ENCODE measurements around the gene BEGAIN. TPM values are rescaled to one million over a fixed set of nuclear protein-coding genes. Genes with fewer than 3 reads are reported as not detected.
"Not testable (repeated sequence)": the region's sequence is repeated elsewhere in the genome, so short reads cannot be mapped to it uniquely, and the experiment has no call there.

Gene BEGAIN
- total RNA-seq, 1 donor from 2014 or later: 8.6 TPM

GRCh38 chr14:100530270-100531072, 56.7 kb downstream of the BEGAIN start:
- DNase-seq (ENCODE audit: low spot score in 2 of 2): no peak
- no peak for FAIRE-seq

GRCh38 chr14:100529561-100530031, 57.6 kb downstream of the BEGAIN start:
- FAIRE-seq (no peak), DNase-seq (ENCODE audit: low spot score in 2 of 2) (no peak)

- DNase-seq (ENCODE audit: low spot score in 2 of 2) (no peak), FAIRE-seq (no peak)
These were observed 58.2 kb downstream of the BEGAIN start for GRCh38 chr14:100528962-100529560.

GRCh38 chr14:100526632-100527031, 60.6 kb downstream of the BEGAIN start:
- no peak for DNase-seq (ENCODE audit: low spot score in 2 of 2)
- FAIRE-seq: no peak

GRCh38 chr14:100526057-100526456, 61.2 kb downstream of the BEGAIN start:
- DNase-seq (ENCODE audit: low spot score in 2 of 2): no peak

GRCh38 chr14:100525615-100526014, 61.6 kb downstream of the BEGAIN start:
- FAIRE-seq: no peak

More at GRCh38 chr14:100526057-100526456, 61.2 kb downstream of the BEGAIN start:
- FAIRE-seq: no peak

GRCh38 chr14:100524933-100525243, 62.3 kb downstream of the BEGAIN start:
- DNase-seq (ENCODE audit: low spot score in 2 of 2) (no peak), FAIRE-seq (no peak)

More at GRCh38 chr14:100525615-100526014, 61.6 kb downstream of the BEGAIN start:
- no peak for DNase-seq (ENCODE audit: low spot score in 2 of 2)

- FAIRE-seq (no peak), DNase-seq (ENCODE audit: low spot score in 2 of 2) (no peak)
These were observed 62.8 kb downstream of the BEGAIN start for GRCh38 chr14:100524233-100524932.

GRCh38 chr14:100523843-100524169, 63.4 kb downstream of the BEGAIN start:
- DNase-seq (ENCODE audit: low spot score in 2 of 2) (no peak), FAIRE-seq (no peak)

GRCh38 chr14:100523131-100523842, 63.9 kb downstream of the BEGAIN start:
- no peak for DNase-seq (ENCODE audit: low spot score in 2 of 2)
- no peak for FAIRE-seq

- no peak for FAIRE-seq
These were observed 64.6 kb downstream of the BEGAIN start for GRCh38 chr14:100522616-100523099.

GRCh38 chr14:100506053-100506452, 81.2 kb downstream of the BEGAIN start:
- DNase-seq (ENCODE audit: low spot score in 2 of 2); FAIRE-seq: not testable (repeated sequence)

More at GRCh38 chr14:100522616-100523099, 64.6 kb downstream of the BEGAIN start:
- no peak for DNase-seq (ENCODE audit: low spot score in 2 of 2)

- FAIRE-seq: no peak
- DNase-seq (ENCODE audit: low spot score in 2 of 2): no peak
These were observed 82.7 kb downstream of the BEGAIN start for GRCh38 chr14:100504372-100505078.

- DNase-seq (ENCODE audit: low spot score in 2 of 2) (no peak), FAIRE-seq (no peak)
These were observed 84.0 kb downstream of the BEGAIN start for GRCh38 chr14:100503251-100503650.

GRCh38 chr14:100502622-100503220, 84.5 kb downstream of the BEGAIN start:
- no peak for FAIRE-seq
- DNase-seq (ENCODE audit: low spot score in 2 of 2): no peak

- FAIRE-seq (no peak), DNase-seq (ENCODE audit: low spot score in 2 of 2) (no peak)
These were observed 87.1 kb downstream of the BEGAIN start for GRCh38 chr14:100500128-100500527.

- FAIRE-seq (no peak), DNase-seq (ENCODE audit: low spot score in 2 of 2) (no peak)
These were observed 89.1 kb downstream of the BEGAIN start for GRCh38 chr14:100498068-100498467.

GRCh38 chr14:100495917-100496316, 91.3 kb downstream of the BEGAIN start:
- FAIRE-seq (no peak), DNase-seq (ENCODE audit: low spot score in 2 of 2) (no peak)

GRCh38 chr14:100494645-100495044, 92.6 kb downstream of the BEGAIN start:
- no peak for FAIRE-seq
- DNase-seq (ENCODE audit: low spot score in 2 of 2): no peak

GRCh38 chr14:100490252-100490651, 97.0 kb downstream of the BEGAIN start:
- DNase-seq (ENCODE audit: low spot score in 2 of 2) (no peak), FAIRE-seq (no peak)

All from frontal cortex (tissue), 4 donors.